Measurements from ENCODE around the gene RFX2.

RFX2 gene

DNA sequence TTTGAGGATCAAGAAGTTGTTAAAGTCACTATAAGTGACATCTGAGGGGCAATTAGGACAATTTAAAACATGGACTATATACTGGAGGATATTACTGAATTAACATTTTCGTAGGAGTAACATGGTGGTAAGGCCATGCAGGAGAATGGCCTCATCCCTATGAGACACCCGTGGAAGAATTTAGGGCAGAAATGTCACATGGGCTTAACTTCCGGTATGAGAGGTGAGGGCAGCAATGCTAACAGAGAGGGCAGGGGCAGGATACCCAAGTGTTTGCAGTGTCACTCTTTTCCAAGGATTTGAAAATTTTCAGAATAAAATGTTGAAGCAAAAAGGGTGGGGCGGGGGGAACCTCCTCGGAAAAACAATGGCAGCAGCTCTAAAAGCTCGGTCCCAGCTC is 156.0 kb downstream of the RFX2 start:
- Histone ChIP-seq H3K9me3 (no peaks in the 10 kb centered on the region), H3K4me3 (ENCODE audit: low read depth in 1 of 2, low read length in 1 of 2) (no peak overlapping the region), H3K4me1 (ENCODE audit: control insufficient read depth in 1 of 2, insufficient read depth in 1 of 2, low read depth in 1 of 2, low read length in 1 of 2) (peaks cover 25 to 33% of the 10 kb centered on the region in 2 experiments), H3K27ac (peak overlapping the region; percentile 55), H3K36me3 (peaks cover 26% of the 10 kb centered on the region), H3K27me3 (no peaks in the 10 kb centered on the region)
- TF ChIP-seq, protein P1, sequence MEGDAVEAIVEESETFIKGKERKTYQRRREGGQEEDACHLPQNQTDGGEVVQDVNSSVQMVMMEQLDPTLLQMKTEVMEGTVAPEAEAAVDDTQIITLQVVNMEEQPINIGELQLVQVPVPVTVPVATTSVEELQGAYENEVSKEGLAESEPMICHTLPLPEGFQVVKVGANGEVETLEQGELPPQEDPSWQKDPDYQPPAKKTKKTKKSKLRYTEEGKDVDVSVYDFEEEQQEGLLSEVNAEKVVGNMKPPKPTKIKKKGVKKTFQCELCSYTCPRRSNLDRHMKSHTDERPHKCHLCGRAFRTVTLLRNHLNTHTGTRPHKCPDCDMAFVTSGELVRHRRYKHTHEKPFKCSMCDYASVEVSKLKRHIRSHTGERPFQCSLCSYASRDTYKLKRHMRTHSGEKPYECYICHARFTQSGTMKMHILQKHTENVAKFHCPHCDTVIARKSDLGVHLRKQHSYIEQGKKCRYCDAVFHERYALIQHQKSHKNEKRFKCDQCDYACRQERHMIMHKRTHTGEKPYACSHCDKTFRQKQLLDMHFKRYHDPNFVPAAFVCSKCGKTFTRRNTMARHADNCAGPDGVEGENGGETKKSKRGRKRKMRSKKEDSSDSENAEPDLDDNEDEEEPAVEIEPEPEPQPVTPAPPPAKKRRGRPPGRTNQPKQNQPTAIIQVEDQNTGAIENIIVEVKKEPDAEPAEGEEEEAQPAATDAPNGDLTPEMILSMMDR (IDR thresholded peaks at IDR 0.05), result no peak

DNA sequence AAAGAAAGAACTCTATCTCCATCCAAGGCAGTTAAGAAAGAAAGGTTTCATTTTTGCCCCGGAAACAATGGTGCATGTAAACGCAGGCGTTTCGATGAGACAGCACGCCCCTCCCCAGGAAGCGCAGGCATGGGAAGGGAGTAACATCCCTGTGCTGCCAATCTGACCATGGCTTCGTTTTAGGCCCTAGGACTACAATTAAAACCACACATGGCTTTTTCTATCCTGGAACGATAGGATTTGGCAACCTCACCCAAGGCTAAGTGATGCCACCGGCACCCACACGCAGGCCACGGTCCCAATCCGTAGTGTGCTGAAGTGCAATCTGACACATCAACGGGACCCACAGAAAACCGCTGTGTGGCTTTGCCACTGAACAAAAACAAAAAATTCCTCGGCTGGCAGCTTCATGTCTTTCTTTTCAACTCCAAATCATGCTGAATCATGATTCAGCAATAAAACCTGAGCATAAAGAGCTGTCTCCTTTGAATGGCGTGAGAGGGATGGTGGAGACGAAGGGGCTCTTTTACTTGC is 156.6 kb downstream of the RFX2 start:
- peaks cover 25 to 33% of the 10 kb centered on the region in 2 experiments for H3K4me1 ChIP-seq (ENCODE audit: control insufficient read depth in 1 of 2, insufficient read depth in 1 of 2, low read depth in 1 of 2, low read length in 1 of 2)
- peaks cover 24% of the 10 kb centered on the region for H3K36me3 ChIP-seq
- no peaks in the 10 kb centered on the region for H3K27me3 ChIP-seq
- H3K27ac ChIP-seq, result peak overlapping the region; percentile 55
- H3K9me3 ChIP-seq, result no peaks in the 10 kb centered on the region
- H3K4me3 ChIP-seq (ENCODE audit: low read depth in 1 of 2, low read length in 1 of 2), result no peak overlapping the region
- TF ChIP-seq, protein P1 (IDR thresholded peaks at IDR 0.05), result no peak

DNA sequence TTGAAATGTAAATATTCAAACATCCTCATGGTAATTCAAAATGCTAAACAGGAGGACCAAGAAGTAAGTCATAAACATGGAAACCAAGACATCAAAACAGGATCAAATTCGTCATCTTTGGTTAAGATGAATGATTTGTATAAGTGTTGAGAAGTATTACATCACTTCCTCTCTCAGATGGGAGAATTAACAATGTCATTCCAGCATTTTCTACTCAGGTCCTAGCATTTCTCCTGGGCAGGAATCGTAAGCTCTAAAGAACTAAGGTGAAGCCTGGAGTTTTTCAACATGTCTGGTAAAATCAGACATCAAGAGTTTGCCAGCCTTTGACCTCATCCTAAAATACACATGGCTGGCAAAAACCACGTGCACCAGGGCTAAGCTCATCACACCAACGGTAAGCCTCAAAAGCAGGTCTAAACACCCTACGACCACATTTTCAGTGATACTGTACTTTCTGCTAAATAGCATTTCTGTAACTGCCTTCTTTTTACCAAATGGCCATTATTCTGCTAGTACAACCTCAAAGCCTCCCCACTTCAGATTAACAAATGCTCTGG is 157.2 kb downstream of the RFX2 start:
- Histone ChIP-seq H3K36me3 (peaks cover 20% of the 10 kb centered on the region), H3K9me3 (no peaks in the 10 kb centered on the region), H3K4me3 (ENCODE audit: low read depth in 1 of 2, low read length in 1 of 2) (no peak overlapping the region), H3K27me3 (no peaks in the 10 kb centered on the region), H3K4me1 (ENCODE audit: control insufficient read depth in 1 of 2, insufficient read depth in 1 of 2, low read depth in 1 of 2, low read length in 1 of 2) (peaks cover 25 to 34% of the 10 kb centered on the region in 2 experiments), H3K27ac (peak overlapping the region; percentile 55)
- TF ChIP-seq, protein P1 (IDR thresholded peaks at IDR 0.05), result no peak

DNA sequence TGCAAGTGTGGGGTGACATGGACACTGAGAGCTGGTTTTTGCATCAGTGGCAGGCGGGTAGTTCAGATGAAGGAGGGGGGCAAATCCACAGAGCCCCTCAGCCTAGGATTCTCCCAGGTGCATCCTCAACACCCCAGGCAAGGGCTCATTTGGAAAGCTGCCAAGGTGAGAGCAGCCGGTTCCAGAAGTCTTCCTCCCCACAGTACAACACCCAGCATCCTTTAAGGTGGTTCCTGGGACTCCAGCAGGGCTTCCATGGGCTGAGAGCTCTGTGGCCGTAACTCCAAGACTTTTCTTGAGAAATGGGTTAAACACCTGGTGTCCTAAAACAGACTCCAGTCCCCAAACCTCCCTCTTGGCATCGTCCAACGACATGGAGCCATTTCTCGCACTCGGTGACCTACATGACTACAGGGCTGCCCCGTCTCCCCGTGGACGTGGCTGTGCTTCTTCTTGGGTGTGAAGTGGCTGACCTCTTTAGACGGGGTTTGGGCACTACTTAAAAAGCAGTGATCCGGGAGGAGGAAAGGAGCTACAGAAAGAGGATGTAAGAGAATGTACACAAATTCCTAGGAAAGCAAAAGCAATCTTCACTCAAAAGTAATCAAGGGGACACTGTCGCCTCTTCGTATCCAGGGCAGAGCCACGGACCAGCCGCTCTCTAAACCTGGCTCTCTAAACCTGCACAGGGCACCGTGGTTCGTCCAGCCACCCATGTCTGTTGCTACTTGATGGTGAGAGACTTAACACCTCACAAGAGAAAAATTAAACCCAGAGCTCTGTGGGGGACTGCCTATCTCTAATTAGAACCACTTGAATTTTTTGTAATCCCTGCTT is 157.9 kb downstream of the RFX2 start:
- TF ChIP-seq, protein P1 (IDR thresholded peaks at IDR 0.05), result no peak
- H3K9me3 ChIP-seq, result no peaks in the 10 kb centered on the region
- H3K36me3 ChIP-seq, result peaks cover 20% of the 10 kb centered on the region
- H3K27me3 ChIP-seq, result no peaks in the 10 kb centered on the region
- H3K4me1 ChIP-seq (ENCODE audit: control insufficient read depth in 1 of 2, insufficient read depth in 1 of 2, low read depth in 1 of 2, low read length in 1 of 2), result peaks cover 32 to 41% of the 10 kb centered on the region in 2 experiments
- H3K4me3 ChIP-seq (ENCODE audit: low read depth in 1 of 2, low read length in 1 of 2), result no peak overlapping the region
- peak overlapping the region; percentile 55 for H3K27ac ChIP-seq

DNA sequence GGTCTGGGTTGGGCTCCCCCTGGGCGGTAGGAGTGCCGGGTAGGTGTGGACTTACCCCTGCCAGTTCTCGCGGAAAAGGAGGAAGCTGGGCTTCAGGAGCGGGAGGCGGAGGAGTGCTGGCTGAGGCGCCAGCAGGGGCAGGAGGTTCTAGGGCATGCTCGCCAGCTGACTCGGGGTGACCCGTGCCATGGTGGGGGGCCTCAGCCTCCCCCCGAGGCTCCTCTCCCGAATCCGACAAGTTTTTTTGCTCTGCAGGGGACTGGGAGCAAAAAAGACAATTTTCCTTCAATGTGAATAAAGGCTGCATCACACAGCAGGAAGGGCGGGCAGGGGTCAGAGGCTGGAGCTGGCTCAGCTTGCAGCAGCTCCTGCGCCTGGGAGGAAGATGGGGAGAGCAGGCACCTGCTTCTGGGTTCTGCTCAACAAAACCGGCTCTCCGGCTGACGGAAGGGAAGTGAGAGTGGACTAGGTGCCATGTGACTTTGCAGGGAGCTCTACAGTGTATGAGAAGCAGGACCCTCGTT is 158.9 kb downstream of the RFX2 start:
- peaks cover 12% of the 10 kb centered on the region for H3K36me3 ChIP-seq
- H3K4me1 ChIP-seq (ENCODE audit: control insufficient read depth in 1 of 2, insufficient read depth in 1 of 2, low read depth in 1 of 2, low read length in 1 of 2), result peaks cover 42 to 52% of the 10 kb centered on the region in 2 experiments
- no peak overlapping the region for H3K4me3 ChIP-seq (ENCODE audit: low read depth in 1 of 2, low read length in 1 of 2)
- H3K27ac ChIP-seq, result peak overlapping the region; percentile 32
- H3K9me3 ChIP-seq, result no peaks in the 10 kb centered on the region
- H3K27me3 ChIP-seq, result no peaks in the 10 kb centered on the region
- TF ChIP-seq, protein P1 (IDR thresholded peaks at IDR 0.05), result no peak
